ENCODE data around the gene INPP4A. TPM values are rescaled to one million over a fixed set of nuclear protein-coding genes. Genes with fewer than 3 reads are reported as not detected.

Gene INPP4A
- polyA plus RNA-seq, 1 donor (not counting 4 experiments of a cell fraction or from before 2014, with no cell fraction given) = 10.7 TPM

GRCh38 chr2:98405301-98405700 lies 39.4 kb upstream of the INPP4A start:
- Histone ChIP-seq H2AFZ (ENCODE audit: control insufficient read depth, low read length) (no peak overlapping the region), H3K27me3 (ENCODE audit: control insufficient read depth, extremely low read depth, insufficient read depth, low read length) (peaks cover 3% of the 10 kb centered on the region), H3K4me3 (ENCODE audit: control insufficient read depth in 2 of 3, extremely low read depth in 1 of 3, insufficient read depth in 2 of 3, low read depth in 1 of 3, low read length in 3 of 3) (no peak overlapping the region), H3K4me2 (ENCODE audit: control insufficient read depth, extremely low read depth, insufficient read depth, low read depth, low read length) (no peak overlapping the region), H3K79me2 (ENCODE audit: control insufficient read depth, insufficient read depth, low read length) (no peaks in the 10 kb centered on the region), H3K9ac (ENCODE audit: control insufficient read depth, extremely low read depth, insufficient read depth, low read length) (no peak overlapping the region), H3K9me1 (ENCODE audit: control insufficient read depth, extremely low read depth, insufficient read depth, low read length) (no peaks in the 10 kb centered on the region), H3K9me3 (ENCODE audit: control insufficient read depth, low read depth, low read length) (no peaks in the 10 kb centered on the region), H3K27ac (ENCODE audit: control insufficient read depth, insufficient read depth, low read length) (no peak overlapping the region), H4K20me1 (ENCODE audit: control insufficient read depth, extremely low read depth, insufficient read depth, low read length) (no peaks in the 10 kb centered on the region), H3K36me3 (ENCODE audit: control insufficient read depth in 2 of 2, extremely low read depth in 1 of 2, insufficient read depth in 2 of 2, low read length in 2 of 2) (no peaks in the 10 kb centered on the region), H3K4me1 (ENCODE audit: control insufficient read depth, extremely low read depth, insufficient read depth, low read length) (no peaks in the 10 kb centered on the region)
- TF ChIP-seq EZH2 (IDR thresholded peaks at IDR 0.05; ENCODE audit: low read length) (no peak), CTCF (optimal IDR thresholded peaks at IDR 0.05 in 1 of 3, IDR thresholded peaks at IDR 0.05 in 1 of 3, conservative IDR thresholded peaks at IDR 0.05 in 1 of 3; ENCODE audit: extremely low read depth in 1 of 3, insufficient read depth in 2 of 3, low read length in 3 of 3) (no peak)
- no peak for DNase-seq (ENCODE audit: low read depth, low spot score)
- dilution Hi-C loops (cut with MboI; ENCODE audit: extremely low pct_ligation_motif_present, low sequenced_read_pairs) = no loop called here
- FAIRE-seq = no peak

- Histone ChIP-seq H3K36me3 (ENCODE audit: control insufficient read depth in 2 of 2, extremely low read depth in 1 of 2, insufficient read depth in 2 of 2, low read length in 2 of 2) (no peaks in the 10 kb centered on the region), H3K27me3 (ENCODE audit: control insufficient read depth, extremely low read depth, insufficient read depth, low read length) (peaks cover 3% of the 10 kb centered on the region), H3K4me3 (ENCODE audit: control insufficient read depth in 2 of 3, extremely low read depth in 1 of 3, insufficient read depth in 2 of 3, low read depth in 1 of 3, low read length in 3 of 3) (no peak overlapping the region), H2AFZ (ENCODE audit: control insufficient read depth, low read length) (no peak overlapping the region), H3K4me2 (ENCODE audit: control insufficient read depth, extremely low read depth, insufficient read depth, low read depth, low read length) (no peak overlapping the region), H3K4me1 (ENCODE audit: control insufficient read depth, extremely low read depth, insufficient read depth, low read length) (no peaks in the 10 kb centered on the region), H4K20me1 (ENCODE audit: control insufficient read depth, extremely low read depth, insufficient read depth, low read length) (no peaks in the 10 kb centered on the region), H3K79me2 (ENCODE audit: control insufficient read depth, insufficient read depth, low read length) (no peaks in the 10 kb centered on the region), H3K9me1 (ENCODE audit: control insufficient read depth, extremely low read depth, insufficient read depth, low read length) (no peaks in the 10 kb centered on the region), H3K27ac (ENCODE audit: control insufficient read depth, insufficient read depth, low read length) (no peak overlapping the region), H3K9me3 (ENCODE audit: control insufficient read depth, low read depth, low read length) (no peaks in the 10 kb centered on the region), H3K9ac (ENCODE audit: control insufficient read depth, extremely low read depth, insufficient read depth, low read length) (no peak overlapping the region)
- TF ChIP-seq EZH2 (IDR thresholded peaks at IDR 0.05; ENCODE audit: low read length) = no peak
- TF ChIP-seq CTCF (optimal IDR thresholded peaks at IDR 0.05 in 1 of 3, IDR thresholded peaks at IDR 0.05 in 1 of 3, conservative IDR thresholded peaks at IDR 0.05 in 1 of 3; ENCODE audit: extremely low read depth in 1 of 3, insufficient read depth in 2 of 3, low read length in 3 of 3) = no peak
- dilution Hi-C loops (cut with MboI; ENCODE audit: extremely low pct_ligation_motif_present, low sequenced_read_pairs) = no loop called here
- FAIRE-seq = no peak
- DNase-seq (ENCODE audit: low read depth, low spot score) = no peak
Measured at GRCh38 chr2:98408155-98408554, 36.5 kb upstream of the INPP4A start.
